Measurements from ENCODE around the gene HLA-DMA. TPM values are rescaled to one million over a fixed set of nuclear protein-coding genes. Genes with fewer than 3 reads are reported as not detected.

The HLA-DMA gene
- total and polyA plus RNA-seq, 4 donors = 6.2 to 15.1 (median 8.9) TPM

DNA sequence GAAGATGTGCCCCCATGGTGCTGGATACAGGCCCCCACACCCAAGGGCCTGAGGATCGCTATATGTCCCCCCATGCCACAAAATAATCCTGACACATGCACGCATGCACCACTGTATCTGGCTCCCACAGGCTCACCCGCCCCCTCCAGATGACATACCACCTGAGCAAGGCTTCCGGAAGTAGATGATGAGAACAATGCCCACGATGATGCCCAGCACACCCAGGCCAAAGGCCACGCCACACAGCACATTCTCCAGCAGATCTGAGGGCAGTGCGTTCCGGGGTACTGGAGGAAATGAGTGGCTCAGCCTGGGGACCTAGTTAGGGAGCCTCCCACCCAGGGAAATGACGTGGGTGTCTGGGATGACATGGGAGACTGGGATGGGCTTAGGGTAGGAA is 3.8 kb downstream of the HLA-DMA start:
- WGBS = 86% methylated on average over 9 of the region's 9 CpGs
- no peaks in the 10 kb centered on the region for H3K27me3 ChIP-seq (ENCODE audit: control insufficient read depth in 4 of 4, insufficient read depth in 4 of 4, low read length in 3 of 4)
- no peak for DNase-seq (ENCODE audit: low spot score)
- H3K9ac ChIP-seq (ENCODE audit: low read depth in 1 of 2, low read length in 2 of 2) = no peak overlapping the region
- peaks cover 0 to 4% (median 1%) of the 10 kb centered on the region in 4 donors for H3K4me1 ChIP-seq (ENCODE audit: control insufficient read depth in 4 of 4, insufficient read depth in 4 of 4, low read length in 3 of 4)
- no peak overlapping the region for H3K27ac ChIP-seq (ENCODE audit: low read depth in 1 of 2, low read length in 2 of 2)
- H3K36me3 ChIP-seq (ENCODE audit: control insufficient read depth in 4 of 4, insufficient read depth in 3 of 4, low read depth in 1 of 4, low read length in 3 of 4) = no peaks in the 10 kb centered on the region
- no peak for TF ChIP-seq YY1 (IDR thresholded peaks at IDR 0.05)
- no peak overlapping the region for H3K4me3 ChIP-seq (ENCODE audit: low read depth in 1 of 3, low read length in 3 of 3)
- H3K9me3 ChIP-seq (ENCODE audit: control insufficient read depth in 4 of 4, low read length in 3 of 4) = no peaks in the 10 kb centered on the region

DNA sequence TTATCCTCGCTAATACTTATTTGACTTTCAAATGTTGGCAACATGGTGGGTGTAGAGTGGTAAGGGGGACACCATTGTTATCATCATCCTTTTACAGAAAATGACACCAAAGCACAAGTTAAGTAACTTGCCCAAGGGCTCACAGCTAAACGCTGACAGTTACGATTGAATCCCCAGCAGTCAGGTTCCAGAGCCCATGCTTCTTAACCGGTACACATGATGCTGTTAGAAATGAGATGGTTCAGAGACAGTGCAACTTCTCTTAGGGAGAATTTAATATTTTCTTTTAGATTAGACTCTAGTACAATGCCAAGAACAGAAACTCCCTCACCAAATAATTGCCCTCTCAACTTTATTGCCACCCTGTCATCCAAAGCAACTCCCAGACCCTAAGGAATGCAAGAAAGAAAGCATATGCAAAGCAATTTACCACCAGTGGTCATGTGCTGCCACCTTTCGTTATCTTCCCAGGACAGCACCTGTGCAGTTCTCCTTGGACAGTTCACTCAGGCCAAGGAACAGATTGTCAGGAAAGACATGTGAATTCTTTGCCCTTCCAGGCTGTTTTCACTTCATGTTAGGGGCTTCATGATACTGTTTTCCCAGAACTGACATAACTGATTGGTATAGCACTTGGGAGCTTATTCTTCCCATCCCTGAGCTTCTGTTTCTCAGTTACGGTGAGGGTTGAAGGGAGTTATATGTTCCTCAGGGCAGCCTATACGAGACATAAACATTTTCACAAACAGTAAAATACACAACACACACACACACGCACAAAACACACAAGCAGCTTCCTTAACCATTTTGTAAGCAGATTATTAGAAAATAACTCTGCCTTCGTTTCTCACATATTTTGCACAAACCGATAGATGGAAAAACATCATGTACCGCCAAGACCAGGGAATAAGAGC is 5.1 kb downstream of the HLA-DMA start:
- 71% methylated on average over 11 of the region's 11 CpGs for WGBS
- H3K27me3 ChIP-seq (ENCODE audit: control insufficient read depth in 4 of 4, insufficient read depth in 4 of 4, low read length in 3 of 4) = no peaks in the 10 kb centered on the region
- TF ChIP-seq YY1 (IDR thresholded peaks at IDR 0.05) = no peak
- no peak for TF ChIP-seq FOXA1 (IDR thresholded peaks at IDR 0.05)
- no peak for TF ChIP-seq FOXA2 (IDR thresholded peaks at IDR 0.05)
- no peak for TF ChIP-seq NR2F2 (IDR thresholded peaks at IDR 0.05)
- peak; percentile 90 to 91 for TF ChIP-seq RAD21 (IDR thresholded peaks at IDR 0.05)
- TF ChIP-seq, protein P1, sequence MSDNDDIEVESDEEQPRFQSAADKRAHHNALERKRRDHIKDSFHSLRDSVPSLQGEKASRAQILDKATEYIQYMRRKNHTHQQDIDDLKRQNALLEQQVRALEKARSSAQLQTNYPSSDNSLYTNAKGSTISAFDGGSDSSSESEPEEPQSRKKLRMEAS (IDR thresholded peaks at IDR 0.05) = no peak
- TF ChIP-seq, protein P2, sequence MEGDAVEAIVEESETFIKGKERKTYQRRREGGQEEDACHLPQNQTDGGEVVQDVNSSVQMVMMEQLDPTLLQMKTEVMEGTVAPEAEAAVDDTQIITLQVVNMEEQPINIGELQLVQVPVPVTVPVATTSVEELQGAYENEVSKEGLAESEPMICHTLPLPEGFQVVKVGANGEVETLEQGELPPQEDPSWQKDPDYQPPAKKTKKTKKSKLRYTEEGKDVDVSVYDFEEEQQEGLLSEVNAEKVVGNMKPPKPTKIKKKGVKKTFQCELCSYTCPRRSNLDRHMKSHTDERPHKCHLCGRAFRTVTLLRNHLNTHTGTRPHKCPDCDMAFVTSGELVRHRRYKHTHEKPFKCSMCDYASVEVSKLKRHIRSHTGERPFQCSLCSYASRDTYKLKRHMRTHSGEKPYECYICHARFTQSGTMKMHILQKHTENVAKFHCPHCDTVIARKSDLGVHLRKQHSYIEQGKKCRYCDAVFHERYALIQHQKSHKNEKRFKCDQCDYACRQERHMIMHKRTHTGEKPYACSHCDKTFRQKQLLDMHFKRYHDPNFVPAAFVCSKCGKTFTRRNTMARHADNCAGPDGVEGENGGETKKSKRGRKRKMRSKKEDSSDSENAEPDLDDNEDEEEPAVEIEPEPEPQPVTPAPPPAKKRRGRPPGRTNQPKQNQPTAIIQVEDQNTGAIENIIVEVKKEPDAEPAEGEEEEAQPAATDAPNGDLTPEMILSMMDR (IDR thresholded peaks at IDR 0.05; ENCODE audit: low read depth, low read length, missing input control) = peak; percentile 66
- TF ChIP-seq, protein P3, sequence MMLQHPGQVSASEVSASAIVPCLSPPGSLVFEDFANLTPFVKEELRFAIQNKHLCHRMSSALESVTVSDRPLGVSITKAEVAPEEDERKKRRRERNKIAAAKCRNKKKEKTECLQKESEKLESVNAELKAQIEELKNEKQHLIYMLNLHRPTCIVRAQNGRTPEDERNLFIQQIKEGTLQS (IDR thresholded peaks at IDR 0.05) = no peak
- no peak for DNase-seq (ENCODE audit: low spot score)
- no peak overlapping the region for H3K9ac ChIP-seq (ENCODE audit: low read depth in 1 of 2, low read length in 2 of 2)
- no peak overlapping the region for H3K27ac ChIP-seq (ENCODE audit: low read depth in 1 of 2, low read length in 2 of 2)
- H3K36me3 ChIP-seq (ENCODE audit: control insufficient read depth in 4 of 4, insufficient read depth in 3 of 4, low read depth in 1 of 4, low read length in 3 of 4) = no peaks in the 10 kb centered on the region
- H3K4me1 ChIP-seq (ENCODE audit: control insufficient read depth in 4 of 4, insufficient read depth in 4 of 4, low read length in 3 of 4) = peaks cover 0 to 2% (median under 1%) of the 10 kb centered on the region in 4 donors
- no peak overlapping the region for H3K4me3 ChIP-seq (ENCODE audit: low read depth in 1 of 3, low read length in 3 of 3)
- no peaks in the 10 kb centered on the region for H3K9me3 ChIP-seq (ENCODE audit: control insufficient read depth in 4 of 4, low read length in 3 of 4)

DNA sequence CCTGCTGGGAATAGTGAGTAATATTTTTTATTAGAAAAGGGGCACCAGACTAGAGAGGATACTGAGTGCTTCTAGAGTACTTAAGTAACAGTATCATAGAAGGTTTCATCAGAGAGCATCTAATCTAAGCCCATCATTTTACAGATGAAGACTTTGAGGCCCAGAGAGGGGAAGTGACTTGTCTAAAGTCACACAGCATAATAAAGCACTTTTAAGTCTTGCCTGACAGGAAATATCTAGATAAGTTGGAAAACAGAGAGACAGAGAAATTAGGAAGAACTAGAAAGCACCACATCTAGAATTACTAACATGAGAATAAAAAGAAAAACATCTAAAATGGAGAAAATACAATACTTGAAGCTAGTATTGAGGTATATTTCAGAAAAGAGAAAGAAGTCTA is 6.0 kb downstream of the HLA-DMA start:
- Histone ChIP-seq H3K9me3 (ENCODE audit: control insufficient read depth in 4 of 4, low read length in 3 of 4) (no peaks in the 10 kb centered on the region), H3K27ac (ENCODE audit: low read depth in 1 of 2, low read length in 2 of 2) (no peak overlapping the region), H3K9ac (ENCODE audit: low read depth in 1 of 2, low read length in 2 of 2) (no peak overlapping the region), H3K27me3 (ENCODE audit: control insufficient read depth in 4 of 4, insufficient read depth in 4 of 4, low read length in 3 of 4) (no peaks in the 10 kb centered on the region), H3K4me3 (ENCODE audit: low read depth in 1 of 3, low read length in 3 of 3) (no peak overlapping the region), H3K36me3 (ENCODE audit: control insufficient read depth in 4 of 4, insufficient read depth in 3 of 4, low read depth in 1 of 4, low read length in 3 of 4) (no peaks in the 10 kb centered on the region), H3K4me1 (ENCODE audit: control insufficient read depth in 4 of 4, insufficient read depth in 4 of 4, low read length in 3 of 4) (no peaks in the 10 kb centered on the region)
- DNase-seq (ENCODE audit: low spot score) = no peak
- TF ChIP-seq RAD21 (IDR thresholded peaks at IDR 0.05) = no peak
- TF ChIP-seq RXRA (IDR thresholded peaks at IDR 0.05) = no peak
- no peak for TF ChIP-seq SP1 (IDR thresholded peaks at IDR 0.05)
- TF ChIP-seq, protein P3 (IDR thresholded peaks at IDR 0.05) = no peak
- no peak for TF ChIP-seq YY1 (IDR thresholded peaks at IDR 0.05)
- TF ChIP-seq FOXA2 (IDR thresholded peaks at IDR 0.05) = no peak
- TF ChIP-seq, protein P2 (IDR thresholded peaks at IDR 0.05; ENCODE audit: low read depth, low read length, missing input control) = no peak
- no peak for TF ChIP-seq HNF4A (conservative IDR thresholded peaks at IDR 0.05)
- TF ChIP-seq, protein P4, sequence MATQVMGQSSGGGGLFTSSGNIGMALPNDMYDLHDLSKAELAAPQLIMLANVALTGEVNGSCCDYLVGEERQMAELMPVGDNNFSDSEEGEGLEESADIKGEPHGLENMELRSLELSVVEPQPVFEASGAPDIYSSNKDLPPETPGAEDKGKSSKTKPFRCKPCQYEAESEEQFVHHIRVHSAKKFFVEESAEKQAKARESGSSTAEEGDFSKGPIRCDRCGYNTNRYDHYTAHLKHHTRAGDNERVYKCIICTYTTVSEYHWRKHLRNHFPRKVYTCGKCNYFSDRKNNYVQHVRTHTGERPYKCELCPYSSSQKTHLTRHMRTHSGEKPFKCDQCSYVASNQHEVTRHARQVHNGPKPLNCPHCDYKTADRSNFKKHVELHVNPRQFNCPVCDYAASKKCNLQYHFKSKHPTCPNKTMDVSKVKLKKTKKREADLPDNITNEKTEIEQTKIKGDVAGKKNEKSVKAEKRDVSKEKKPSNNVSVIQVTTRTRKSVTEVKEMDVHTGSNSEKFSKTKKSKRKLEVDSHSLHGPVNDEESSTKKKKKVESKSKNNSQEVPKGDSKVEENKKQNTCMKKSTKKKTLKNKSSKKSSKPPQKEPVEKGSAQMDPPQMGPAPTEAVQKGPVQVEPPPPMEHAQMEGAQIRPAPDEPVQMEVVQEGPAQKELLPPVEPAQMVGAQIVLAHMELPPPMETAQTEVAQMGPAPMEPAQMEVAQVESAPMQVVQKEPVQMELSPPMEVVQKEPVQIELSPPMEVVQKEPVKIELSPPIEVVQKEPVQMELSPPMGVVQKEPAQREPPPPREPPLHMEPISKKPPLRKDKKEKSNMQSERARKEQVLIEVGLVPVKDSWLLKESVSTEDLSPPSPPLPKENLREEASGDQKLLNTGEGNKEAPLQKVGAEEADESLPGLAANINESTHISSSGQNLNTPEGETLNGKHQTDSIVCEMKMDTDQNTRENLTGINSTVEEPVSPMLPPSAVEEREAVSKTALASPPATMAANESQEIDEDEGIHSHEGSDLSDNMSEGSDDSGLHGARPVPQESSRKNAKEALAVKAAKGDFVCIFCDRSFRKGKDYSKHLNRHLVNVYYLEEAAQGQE (IDR thresholded peaks at IDR 0.05) = no peak
- no peak for TF ChIP-seq HNF4G (IDR thresholded peaks at IDR 0.05)
- TF ChIP-seq, protein P1 (IDR thresholded peaks at IDR 0.05) = no peak

All from liver (tissue), 9 donors.